Mesendoderm (in vitro differentiated cells): Measurements from ENCODE around the gene KSR2.

Experiments
- DNase-seq: peaks from one replicate; pipeline ENCODE4 v3.0.0; 2013
- H2AK5ac ChIP-seq: 2 replicates; pipeline ENCODE4 v1.6.1; 2013; ENCODE audit warnings: low read length, inconsistent platforms
- H2BK120ac ChIP-seq: 2 replicates; pipeline ENCODE4 v1.6.1; 2013; ENCODE audit warnings: low read depth, mild to moderate bottlenecking, low read length, moderate library complexity, mixed read lengths
- H2BK15ac ChIP-seq: replicated peaks from 2 replicates; pipeline ENCODE4 v1.6.1; 2013; ENCODE audit warnings: low read depth, mild to moderate bottlenecking, moderate library complexity
- H2BK5ac ChIP-seq: 2 replicates; pipeline ENCODE4 v1.6.1; 2013; ENCODE audit warnings: low read length, inconsistent platforms
- H3K18ac ChIP-seq: 2 replicates; pipeline ENCODE4 v1.6.1; 2013; ENCODE audit warnings: mild to moderate bottlenecking, low read length, mixed read lengths
- H3K23ac ChIP-seq: one replicate; pipeline ENCODE4 v1.6.1; 2013; ENCODE audit warnings: low read length
- H3K27ac ChIP-seq: 2 replicates; pipeline ENCODE4 v1.5.1; 2013; ENCODE audit warnings: low read depth, mild to moderate bottlenecking, inconsistent platforms, low read length, moderate library complexity
- H3K27me3 ChIP-seq: 2 replicates; pipeline ENCODE4 v1.6.1; 2013; ENCODE audit warnings: low read length, control low read depth, mild to moderate bottlenecking, inconsistent platforms; ENCODE audit not compliant: insufficient read depth, poor library complexity
- H3K36me3 ChIP-seq: 2 replicates; pipeline ENCODE4 v1.6.1; 2013; ENCODE audit warnings: low read length, inconsistent platforms; ENCODE audit not compliant: control insufficient read depth, insufficient read depth
- H3K4ac ChIP-seq: one replicate; pipeline ENCODE4 v1.6.1; 2013; ENCODE audit warnings: low read depth, mild to moderate bottlenecking, low read length, moderate library complexity
- H3K4me1 ChIP-seq: 2 replicates; pipeline ENCODE4 v1.6.1; 2013; ENCODE audit warnings: low read depth, low read length, inconsistent platforms; ENCODE audit not compliant: control insufficient read depth
- H3K4me2 ChIP-seq: 2 replicates; pipeline ENCODE4 v1.6.1; 2013; ENCODE audit warnings: low read length
- H3K4me3 ChIP-seq: 2 replicates; pipeline ENCODE4 v1.5.1; 2013; ENCODE audit warnings: mild to moderate bottlenecking, low read length
- H3K56ac ChIP-seq: one replicate; pipeline ENCODE4 v1.6.1; 2013; ENCODE audit warnings: low read length
- H3K79me1 ChIP-seq: 2 replicates; pipeline ENCODE4 v1.6.1; 2013; ENCODE audit warnings: low read length, inconsistent platforms
- H3K79me2 ChIP-seq: 2 replicates; pipeline ENCODE4 v1.6.1; 2013; ENCODE audit warnings: mild to moderate bottlenecking, low read length; ENCODE audit not compliant: control insufficient read depth, insufficient read depth
- H3K9ac ChIP-seq: 2 replicates; pipeline ENCODE4 v1.6.1; 2013; ENCODE audit warnings: low read length, inconsistent platforms
- H4K5ac ChIP-seq: one replicate; pipeline ENCODE4 v1.6.1; 2013; ENCODE audit warnings: low read length
- H4K8ac ChIP-seq: one replicate; pipeline ENCODE4 v1.6.1; 2013; ENCODE audit warnings: low read depth, mild to moderate bottlenecking, control low read depth, low read length, moderate library complexity
- WGBS: extraction: QIAGEN DNeasy Blood & Tissue Kit; methylation state at CpG from one replicate; pipeline ENCODE4 v1.1.7; 2013; ENCODE audit warnings: low lambda C conversion rate, missing lambda C conversion rate; ENCODE audit not compliant: insufficient coverage; ENCODE audit errors: extremely low coverage; 5-methylcytosine and 5-hydroxymethylcytosine counted together

KSR2 gene

GRCh38 chr12:117872546-117873169 is 96.1 kb downstream of the KSR2 start:
- no peaks in the 10 kb centered on the region for H3K36me3 ChIP-seq
- H3K27me3 ChIP-seq = no peaks in the 10 kb centered on the region
- no peak overlapping the region for H3K4ac ChIP-seq
- H3K56ac ChIP-seq = no peak overlapping the region
- no CpG with 5 or more reads among the region's 7 CpGs for WGBS
- H4K5ac ChIP-seq = no peak overlapping the region
- no peak overlapping the region for H2AK5ac ChIP-seq
- no peak overlapping the region for H3K9ac ChIP-seq
- H3K4me3 ChIP-seq = no peak overlapping the region
- no peaks in the 10 kb centered on the region for H3K4me1 ChIP-seq
- H2BK15ac ChIP-seq = no peak overlapping the region
- H2BK120ac ChIP-seq = no peak overlapping the region
- H3K79me2 ChIP-seq = no peaks in the 10 kb centered on the region
- H3K79me1 ChIP-seq = no peaks in the 10 kb centered on the region
- H3K4me2 ChIP-seq = no peak overlapping the region
- H2BK5ac ChIP-seq = no peak overlapping the region
- no peak for DNase-seq
- no peak overlapping the region for H4K8ac ChIP-seq
- no peak overlapping the region for H3K18ac ChIP-seq
- no peak overlapping the region for H3K23ac ChIP-seq
- H3K27ac ChIP-seq = no peak overlapping the region

- H2BK5ac ChIP-seq = no peak overlapping the region
- H3K56ac ChIP-seq = no peak overlapping the region
- H3K79me1 ChIP-seq = no peaks in the 10 kb centered on the region
- no peak overlapping the region for H3K4me2 ChIP-seq
- H3K23ac ChIP-seq = no peak overlapping the region
- H3K4me1 ChIP-seq = no peaks in the 10 kb centered on the region
- no peak overlapping the region for H4K5ac ChIP-seq
- no peak overlapping the region for H3K4ac ChIP-seq
- H2BK120ac ChIP-seq = no peak overlapping the region
- H3K18ac ChIP-seq = no peak overlapping the region
- no peak overlapping the region for H3K27ac ChIP-seq
- no peak overlapping the region for H3K4me3 ChIP-seq
- no peaks in the 10 kb centered on the region for H3K36me3 ChIP-seq
- no peak for DNase-seq
- H2BK15ac ChIP-seq = no peak overlapping the region
- no peaks in the 10 kb centered on the region for H3K27me3 ChIP-seq
- no peak overlapping the region for H4K8ac ChIP-seq
- WGBS = no CpG with 5 or more reads among the region's 8 CpGs
- no peak overlapping the region for H2AK5ac ChIP-seq
- no peaks in the 10 kb centered on the region for H3K79me2 ChIP-seq
- H3K9ac ChIP-seq = no peak overlapping the region
Measured at GRCh38 chr12:117869551-117869950, 99.2 kb downstream of the KSR2 start.

GRCh38 chr12:117867348-117867747 is 101.4 kb downstream of the KSR2 start:
- no peak overlapping the region for H3K56ac ChIP-seq
- no peak overlapping the region for H2AK5ac ChIP-seq
- H2BK5ac ChIP-seq = no peak overlapping the region
- no peaks in the 10 kb centered on the region for H3K79me1 ChIP-seq
- no peak overlapping the region for H2BK15ac ChIP-seq
- H3K27ac ChIP-seq = no peak overlapping the region
- WGBS = no CpG with 5 or more reads among the region's 5 CpGs
- no peaks in the 10 kb centered on the region for H3K4me1 ChIP-seq
- H3K27me3 ChIP-seq = no peaks in the 10 kb centered on the region
- H2BK120ac ChIP-seq = no peak overlapping the region
- DNase-seq = no peak
- H3K36me3 ChIP-seq = no peaks in the 10 kb centered on the region
- no peak overlapping the region for H4K8ac ChIP-seq
- H3K18ac ChIP-seq = no peak overlapping the region
- H3K4me2 ChIP-seq = no peak overlapping the region
- H3K79me2 ChIP-seq = no peaks in the 10 kb centered on the region
- no peak overlapping the region for H3K23ac ChIP-seq
- H3K4me3 ChIP-seq = no peak overlapping the region
- H3K4ac ChIP-seq = no peak overlapping the region
- no peak overlapping the region for H3K9ac ChIP-seq
- H4K5ac ChIP-seq = no peak overlapping the region

GRCh38 chr12:117865505-117865904 is 103.3 kb downstream of the KSR2 start:
- Histone ChIP-seq H3K27me3 (no peaks in the 10 kb centered on the region), H3K18ac (no peak overlapping the region), H3K27ac (no peak overlapping the region), H3K4me2 (no peak overlapping the region), H4K5ac (no peak overlapping the region), H2BK15ac (no peak overlapping the region), H3K56ac (no peak overlapping the region), H3K4me3 (no peak overlapping the region), H2AK5ac (no peak overlapping the region), H3K23ac (no peak overlapping the region), H3K79me1 (no peaks in the 10 kb centered on the region), H2BK120ac (no peak overlapping the region), H2BK5ac (no peak overlapping the region), H3K9ac (no peak overlapping the region), H3K4me1 (no peaks in the 10 kb centered on the region), H3K4ac (no peak overlapping the region), H4K8ac (no peak overlapping the region), H3K79me2 (no peaks in the 10 kb centered on the region), H3K36me3 (no peaks in the 10 kb centered on the region)
- WGBS = no CpG with 5 or more reads among the region's 3 CpGs
- no peak for DNase-seq

- Histone ChIP-seq H3K4me3 (no peak overlapping the region), H2AK5ac (no peak overlapping the region), H3K27me3 (no peaks in the 10 kb centered on the region), H3K27ac (no peak overlapping the region), H3K56ac (no peak overlapping the region), H3K36me3 (no peaks in the 10 kb centered on the region), H3K9ac (no peak overlapping the region), H3K18ac (no peak overlapping the region), H2BK5ac (no peak overlapping the region), H2BK15ac (no peak overlapping the region), H3K79me2 (no peaks in the 10 kb centered on the region), H3K79me1 (no peaks in the 10 kb centered on the region), H3K4me1 (no peaks in the 10 kb centered on the region), H3K4ac (no peak overlapping the region), H3K23ac (no peak overlapping the region), H4K5ac (no peak overlapping the region), H2BK120ac (no peak overlapping the region), H4K8ac (no peak overlapping the region), H3K4me2 (no peak overlapping the region)
- no peak for DNase-seq
- no CpG with 5 or more reads among the region's 10 CpGs for WGBS
Measured at GRCh38 chr12:117863002-117863709, 105.6 kb downstream of the KSR2 start.

- no peak overlapping the region for H2BK5ac ChIP-seq
- H3K23ac ChIP-seq = no peak overlapping the region
- H3K79me1 ChIP-seq = no peaks in the 10 kb centered on the region
- no peak overlapping the region for H4K8ac ChIP-seq
- H3K79me2 ChIP-seq = no peaks in the 10 kb centered on the region
- no peak overlapping the region for H2BK15ac ChIP-seq
- no peak overlapping the region for H3K18ac ChIP-seq
- H3K4ac ChIP-seq = no peak overlapping the region
- no peaks in the 10 kb centered on the region for H3K4me1 ChIP-seq
- no peak for DNase-seq
- H3K56ac ChIP-seq = no peak overlapping the region
- no peaks in the 10 kb centered on the region for H3K36me3 ChIP-seq
- H3K9ac ChIP-seq = no peak overlapping the region
- no peak overlapping the region for H4K5ac ChIP-seq
- no peak overlapping the region for H3K4me2 ChIP-seq
- H3K4me3 ChIP-seq = no peak overlapping the region
- H3K27ac ChIP-seq = no peak overlapping the region
- H2AK5ac ChIP-seq = no peak overlapping the region
- no peak overlapping the region for H2BK120ac ChIP-seq
- H3K27me3 ChIP-seq = no peaks in the 10 kb centered on the region
Measured at GRCh38 chr12:117861691-117862090, 107.1 kb downstream of the KSR2 start.
